RWPE2 (cell line): ENCODE results near the gene MTSS2.

ENCODE experiments used
- ATAC-seq: fragments of 200-7000 bp; cut with Tn5 transposase; 3 replicates; pipeline ENCODE4 v1.9.1; 2021; ENCODE audit warnings: low read depth
- DNase-seq: peaks from one replicate; pipeline ENCODE4 v3.0.0-alpha.2; 2020; ENCODE audit warnings: low spot score
- H3K27ac ChIP-seq: fragments of 450-650 bp; 2 replicates; pipeline ENCODE4 v1.5.1; 2017; ENCODE audit warnings: mild to moderate bottlenecking; ENCODE audit not compliant: poor library complexity, severe bottlenecking
- H3K27me3 ChIP-seq: fragments of 250-450 bp; sonication (Bioruptor Pico); 2 replicates; pipeline ENCODE4 v1.5.1; 2021; ENCODE audit warnings: mild to moderate bottlenecking, moderate library complexity; ENCODE audit not compliant: insufficient read depth, poor library complexity, severe bottlenecking
- H3K36me3 ChIP-seq: fragments of 250-450 bp; sonication (Bioruptor Pico); 2 replicates; pipeline ENCODE4 v1.5.1; 2020; ENCODE audit warnings: low read depth, mild to moderate bottlenecking, moderate library complexity
- H3K4me1 ChIP-seq: fragments of 250-450 bp; sonication (Bioruptor Pico); 2 replicates; pipeline ENCODE4 v1.5.1; 2021; ENCODE audit warnings: mild to moderate bottlenecking, moderate library complexity; ENCODE audit not compliant: insufficient read depth, poor library complexity, severe bottlenecking
- H3K4me3 ChIP-seq: fragments of 250-450 bp; sonication (Bioruptor Pico); 2 replicates; pipeline ENCODE4 v1.5.1; 2021; ENCODE audit warnings: mild to moderate bottlenecking, moderate library complexity; ENCODE audit not compliant: severe bottlenecking
- H3K9me3 ChIP-seq: fragments of 250-450 bp; sonication (Bioruptor Pico); 2 replicates; pipeline ENCODE4 v1.5.1; 2021; ENCODE audit warnings: mild to moderate bottlenecking, moderate library complexity; ENCODE audit not compliant: severe bottlenecking
- CTCF ChIP-seq: fragments of 450-650 bp; IDR thresholded peaks from one replicate; pipeline ENCODE4 v1.5.1; 2017; ENCODE audit warnings: mild to moderate bottlenecking, moderate library complexity; ENCODE audit not compliant: poor library complexity, severe bottlenecking

The MTSS2 gene

GRCh38 chr16:70679671-70680494 lies 6.0 kb downstream of the MTSS2 start:
- Histone ChIP-seq H3K9me3 (no peaks in the 10 kb centered on the region), H3K4me3 (no peak overlapping the region), H3K27me3 (no peaks in the 10 kb centered on the region), H3K27ac (peak overlapping the region; percentile 92), H3K36me3 (peaks cover 87% of the 10 kb centered on the region), H3K4me1 (peaks cover 29% of the 10 kb centered on the region)
- DNase-seq (no peak), ATAC-seq (no peak)
- peak; percentile 65 for TF ChIP-seq CTCF

GRCh38 chr16:70678898-70679670 lies 6.8 kb downstream of the MTSS2 start:
- no peak for DNase-seq
- Histone ChIP-seq H3K27ac (no peak overlapping the region), H3K36me3 (peaks cover 91% of the 10 kb centered on the region), H3K4me1 (peaks cover 29% of the 10 kb centered on the region), H3K27me3 (no peaks in the 10 kb centered on the region), H3K9me3 (no peaks in the 10 kb centered on the region), H3K4me3 (no peak overlapping the region)
- no peak for ATAC-seq
- no peak for TF ChIP-seq CTCF

GRCh38 chr16:70678121-70678897 lies 7.5 kb downstream of the MTSS2 start:
- H3K27me3 ChIP-seq, result no peaks in the 10 kb centered on the region
- ATAC-seq (no peak), DNase-seq (no peak)
- H3K9me3 ChIP-seq, result no peaks in the 10 kb centered on the region
- no peak overlapping the region for H3K4me3 ChIP-seq
- peaks cover 22% of the 10 kb centered on the region for H3K4me1 ChIP-seq
- H3K36me3 ChIP-seq, result peaks cover 91% of the 10 kb centered on the region
- TF ChIP-seq CTCF, result no peak
- H3K27ac ChIP-seq, result no peak overlapping the region

- no peak for DNase-seq
- TF ChIP-seq CTCF, result no peak
Observed at GRCh38 chr16:70677499-70678120, 8.2 kb downstream of the MTSS2 start.

More at GRCh38 chr16:70677499-70678120, 8.2 kb downstream of the MTSS2 start:
- Histone ChIP-seq H3K4me1 (peaks cover 15% of the 10 kb centered on the region), H3K27me3 (no peaks in the 10 kb centered on the region), H3K36me3 (peaks cover 91% of the 10 kb centered on the region), H3K4me3 (no peak overlapping the region), H3K27ac (no peak overlapping the region), H3K9me3 (no peaks in the 10 kb centered on the region)
- no peak for ATAC-seq
